ENCODE results near the gene ELP1.
"Not testable (repeated sequence)": the region's sequence is repeated elsewhere in the genome, so short reads cannot be mapped to it uniquely, and the experiment has no call there.

Gene ELP1

GRCh38 chr9:108924466-108924865 is 9.5 kb downstream of the ELP1 start:
- peak; percentile 62 for DNase-seq (ENCODE audit: low spot score)

GRCh38 chr9:108921200-108921599 is 12.7 kb downstream of the ELP1 start:
- no peak for DNase-seq (ENCODE audit: low spot score)

GRCh38 chr9:108920401-108920800 is 13.5 kb downstream of the ELP1 start:
- DNase-seq (ENCODE audit: low spot score) = not testable (repeated sequence)

GRCh38 chr9:108919517-108919916 is 14.4 kb downstream of the ELP1 start:
- no peak for DNase-seq (ENCODE audit: low spot score)

- DNase-seq (ENCODE audit: low spot score) = no peak
Measured at GRCh38 chr9:108913391-108913790, 20.5 kb downstream of the ELP1 start.

GRCh38 chr9:108911820-108912219 is 22.1 kb downstream of the ELP1 start:
- no peak for DNase-seq (ENCODE audit: low spot score)

GRCh38 chr9:108910914-108911313 is 23.0 kb downstream of the ELP1 start:
- no peak for DNase-seq (ENCODE audit: low spot score)

GRCh38 chr9:108910402-108910801 is 23.5 kb downstream of the ELP1 start:
- DNase-seq (ENCODE audit: low spot score) = no peak

- no peak for DNase-seq (ENCODE audit: low spot score)
Measured at GRCh38 chr9:108905494-108905893, 28.4 kb downstream of the ELP1 start.

- DNase-seq (ENCODE audit: low spot score) = no peak
Measured at GRCh38 chr9:108904161-108904560, 29.8 kb downstream of the ELP1 start.

GRCh38 chr9:108903420-108904103 is 30.4 kb downstream of the ELP1 start:
- no peak for DNase-seq (ENCODE audit: low spot score)

- no peak for DNase-seq (ENCODE audit: low spot score)
Measured at GRCh38 chr9:108900176-108900575, 33.7 kb downstream of the ELP1 start.

- not testable (repeated sequence) for DNase-seq (ENCODE audit: low spot score)
Measured at GRCh38 chr9:108899023-108899695, 34.8 kb downstream of the ELP1 start.

- no peak for DNase-seq (ENCODE audit: low spot score)
Measured at GRCh38 chr9:108897324-108898096, 36.4 kb downstream of the ELP1 start.

GRCh38 chr9:108894225-108894997 is 39.5 kb downstream of the ELP1 start:
- no peak for DNase-seq (ENCODE audit: low spot score)

- peak; percentile 23 for DNase-seq (ENCODE audit: low spot score)
Measured at GRCh38 chr9:108889649-108890067, 44.3 kb downstream of the ELP1 start.

GRCh38 chr9:108886594-108887271 is 47.2 kb downstream of the ELP1 start:
- not testable (repeated sequence) for DNase-seq (ENCODE audit: low spot score)

GRCh38 chr9:108885643-108886348 is 48.1 kb downstream of the ELP1 start:
- DNase-seq (ENCODE audit: low spot score) = peak; percentile 8

GRCh38 chr9:108884701-108885100 is 49.2 kb downstream of the ELP1 start:
- DNase-seq (ENCODE audit: low spot score) = no peak

GRCh38 chr9:108883085-108883484 is 50.8 kb downstream of the ELP1 start:
- DNase-seq (ENCODE audit: low spot score) = no peak

All from cerebellar cortex (tissue), 1 donor.